K562 (cell line): ENCODE results near the gene MAP3K13.

ENCODE experiments used
- GABPA ChIP-seq: fragments of 200-800 bp; sonication (Bioruptor generic); conservative IDR thresholded peaks from 2 replicates; pipeline ENCODE4 v1.6.1; 2016; ENCODE audit warnings: low read depth, missing genetic modification characterization, missing compliant biosample characterization
- NCOA2 ChIP-seq, 2 experiments: fragments of 450-650 bp; IDR thresholded peaks; 2 replicates each; pipeline ENCODE4 v1.6.1; 2018; ENCODE audit warnings: mild to moderate bottlenecking in 2 of 2, moderate library complexity in 1 of 2; ENCODE audit not compliant: partially characterized antibody in 2 of 2
- PHB2 ChIP-seq: fragments of 450-650 bp; IDR thresholded peaks from 2 replicates; pipeline ENCODE4 v1.6.1; 2017; ENCODE audit warnings: low read depth
- PTBP1 ChIP-seq: fragments of 200-400 bp; formaldehyde crosslinking; IDR thresholded peaks from 2 replicates; pipeline ENCODE4 v1.6.1; 2017; ENCODE audit warnings: low read depth, low read length
- RBFOX2 ChIP-seq: fragments of 200-400 bp; formaldehyde crosslinking; IDR thresholded peaks from 2 replicates; pipeline ENCODE4 v1.6.1; 2017; ENCODE audit warnings: low read depth, mild to moderate bottlenecking, low read length, moderate library complexity
- RCOR1 ChIP-seq, 2 experiments: IDR thresholded peaks; 2 replicates each; pipeline ENCODE4 v1.6.1; 2012; ENCODE audit warnings: low read depth in 2 of 2, low read length in 2 of 2, borderline replicate concordance in 1 of 2, improper control_type of control experiment in 1 of 2
- SIN3A ChIP-seq, 2 experiments: fragments of 150-350 bp in 1 of 2; IDR thresholded peaks; 2 replicates each; pipeline ENCODE4 v1.6.1; 2011 to 2016; ENCODE audit warnings: borderline replicate concordance in 2 of 2, low read depth in 2 of 2, low read length in 2 of 2, mild to moderate bottlenecking in 2 of 2, moderate library complexity in 2 of 2; ENCODE audit not compliant: control insufficient read depth in 1 of 2
- TAF1 ChIP-seq: IDR thresholded peaks from 2 replicates; pipeline ENCODE4 v1.6.1; 2011; ENCODE audit warnings: mild to moderate bottlenecking, low read length, moderate library complexity; ENCODE audit not compliant: insufficient read depth, control insufficient read depth, severe bottlenecking; ENCODE audit errors: extremely low read depth
- ZC3H11A ChIP-seq: IDR thresholded peaks from 2 replicates; pipeline ENCODE4 v1.6.1; 2012; ENCODE audit warnings: low read depth, low read length, improper control_type of control experiment
- ZKSCAN1 ChIP-seq: fragments of 150-350 bp; IDR thresholded peaks from 2 replicates; pipeline ENCODE4 v1.6.1; 2016; ENCODE audit warnings: low read depth, low read length
- ZNF146 ChIP-seq: IDR thresholded peaks from one replicate; pipeline ENCODE4 v1.6.1; 2018; ENCODE audit warnings: missing compliant biosample characterization; ENCODE audit not compliant: unreplicated experiment
- TF ChIP-seq, protein P1 (sequence below), 3 experiments: IDR thresholded peaks in 2 of 3; conservative IDR thresholded peaks in 1 of 3; 2 replicates each; pipeline ENCODE4 v1.5.1; 2011 to 2012; ENCODE audit warnings: low read length in 3 of 3, mild to moderate bottlenecking in 3 of 3, control low read depth in 2 of 3, improper control_type of control experiment in 1 of 3, inconsistent platforms in 1 of 3, low read depth in 1 of 3, mixed read lengths in 1 of 3, moderate library complexity in 1 of 3; ENCODE audit not compliant: insufficient read depth in 2 of 3
- TF ChIP-seq, protein P2 (sequence below), 2 experiments: fragments of 200-800 bp in 1 of 2; sonication (Bioruptor generic) in 1 of 2; sonication (generic) in 1 of 2; formaldehyde crosslinking in 1 of 2; IDR thresholded peaks in 1 of 2; conservative IDR thresholded peaks in 1 of 2; 2 replicates each; pipeline versions ENCODE4 v1.5.0 to v1.6.1; 2016 to 2020; ENCODE audit warnings: missing compliant biosample characterization in 1 of 2, missing genetic modification characterization in 1 of 2, missing genetic modification reagents in 1 of 2
- TF ChIP-seq, protein P3 (sequence below), 2 experiments: fragments of 450-650 bp in 1 of 2; sonication (generic) in 1 of 2; formaldehyde crosslinking in 1 of 2; IDR thresholded peaks in 1 of 2; conservative IDR thresholded peaks in 1 of 2; 2 replicates each; pipeline versions ENCODE4 v1.6.1 to v1.8.1; 2016 to 2023; ENCODE audit warnings: mild to moderate bottlenecking in 2 of 2, moderate library complexity in 2 of 2, inconsistent platforms in 1 of 2, missing genetic modification reagents in 1 of 2

DNA sequence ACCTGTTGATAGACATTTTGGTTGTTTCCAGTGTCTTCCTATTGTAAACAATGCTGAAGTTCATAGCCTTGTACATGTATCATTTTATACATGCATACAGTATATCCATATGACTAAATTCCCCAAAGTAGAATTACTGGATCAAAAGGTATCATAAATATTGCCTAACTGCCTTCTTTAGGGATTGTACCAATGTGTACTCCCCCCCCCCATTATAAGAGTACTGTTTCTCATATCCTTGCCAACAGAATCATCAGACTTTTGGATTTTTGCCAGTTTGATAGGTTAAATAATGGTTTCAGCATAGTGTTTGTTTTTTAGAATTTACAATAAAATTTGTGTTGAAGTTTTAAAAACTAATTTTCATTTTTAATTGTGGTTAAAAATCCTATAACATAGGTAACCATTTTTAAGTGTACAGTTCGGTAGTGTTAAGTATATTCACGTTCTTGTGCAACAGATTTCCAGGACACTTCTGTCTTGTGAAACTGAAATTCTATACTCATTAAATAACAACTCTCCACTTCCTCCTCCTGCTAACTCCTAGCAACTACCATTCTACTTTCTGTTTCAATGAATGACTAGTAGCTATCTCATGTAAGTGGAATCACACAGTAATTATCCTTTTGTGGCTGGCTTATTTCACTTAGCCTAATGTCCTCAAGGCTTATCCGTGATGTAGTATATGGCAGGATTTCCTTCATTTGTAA lies 30.8 kb upstream of the MAP3K13 start:
- TF ChIP-seq PTBP1 (no peak), ZNF146 (CRISPR knock-in tag) (no peak), PHB2 (no peak), GABPA (tag) (no peak), NCOA2 (IDR thresholded peaks at IDR 0.05; ENCODE audit: partially characterized antibody in 2 of 2) (no peak), ZC3H11A (no peak), RCOR1 (IDR thresholded peaks at IDR 0.05; ENCODE audit: borderline replicate concordance in 1 of 2, low read depth in 2 of 2, low read length in 2 of 2) (no peak), ZKSCAN1 (no peak), RBFOX2 (no peak), TAF1 (no peak), SIN3A (IDR thresholded peaks at IDR 0.05; ENCODE audit: borderline replicate concordance in 2 of 2, control insufficient read depth in 1 of 2, low read depth in 2 of 2, low read length in 2 of 2) (no peak)
- TF ChIP-seq, protein P1, sequence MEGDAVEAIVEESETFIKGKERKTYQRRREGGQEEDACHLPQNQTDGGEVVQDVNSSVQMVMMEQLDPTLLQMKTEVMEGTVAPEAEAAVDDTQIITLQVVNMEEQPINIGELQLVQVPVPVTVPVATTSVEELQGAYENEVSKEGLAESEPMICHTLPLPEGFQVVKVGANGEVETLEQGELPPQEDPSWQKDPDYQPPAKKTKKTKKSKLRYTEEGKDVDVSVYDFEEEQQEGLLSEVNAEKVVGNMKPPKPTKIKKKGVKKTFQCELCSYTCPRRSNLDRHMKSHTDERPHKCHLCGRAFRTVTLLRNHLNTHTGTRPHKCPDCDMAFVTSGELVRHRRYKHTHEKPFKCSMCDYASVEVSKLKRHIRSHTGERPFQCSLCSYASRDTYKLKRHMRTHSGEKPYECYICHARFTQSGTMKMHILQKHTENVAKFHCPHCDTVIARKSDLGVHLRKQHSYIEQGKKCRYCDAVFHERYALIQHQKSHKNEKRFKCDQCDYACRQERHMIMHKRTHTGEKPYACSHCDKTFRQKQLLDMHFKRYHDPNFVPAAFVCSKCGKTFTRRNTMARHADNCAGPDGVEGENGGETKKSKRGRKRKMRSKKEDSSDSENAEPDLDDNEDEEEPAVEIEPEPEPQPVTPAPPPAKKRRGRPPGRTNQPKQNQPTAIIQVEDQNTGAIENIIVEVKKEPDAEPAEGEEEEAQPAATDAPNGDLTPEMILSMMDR (IDR thresholded peaks at IDR 0.05 in 2 of 3, conservative IDR thresholded peaks at IDR 0.05 in 1 of 3; ENCODE audit: insufficient read depth in 2 of 3, low read depth in 1 of 3, low read length in 3 of 3): no peak
- TF ChIP-seq, protein P2, sequence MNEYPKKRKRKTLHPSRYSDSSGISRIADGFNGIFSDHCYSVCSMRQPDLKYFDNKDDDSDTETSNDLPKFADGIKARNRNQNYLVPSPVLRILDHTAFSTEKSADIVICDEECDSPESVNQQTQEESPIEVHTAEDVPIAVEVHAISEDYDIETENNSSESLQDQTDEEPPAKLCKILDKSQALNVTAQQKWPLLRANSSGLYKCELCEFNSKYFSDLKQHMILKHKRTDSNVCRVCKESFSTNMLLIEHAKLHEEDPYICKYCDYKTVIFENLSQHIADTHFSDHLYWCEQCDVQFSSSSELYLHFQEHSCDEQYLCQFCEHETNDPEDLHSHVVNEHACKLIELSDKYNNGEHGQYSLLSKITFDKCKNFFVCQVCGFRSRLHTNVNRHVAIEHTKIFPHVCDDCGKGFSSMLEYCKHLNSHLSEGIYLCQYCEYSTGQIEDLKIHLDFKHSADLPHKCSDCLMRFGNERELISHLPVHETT (CRISPR knock-in tag; conservative IDR thresholded peaks at IDR 0.05 in 1 of 2, IDR thresholded peaks at IDR 0.05 in 1 of 2): no peak
- TF ChIP-seq, protein P3, sequence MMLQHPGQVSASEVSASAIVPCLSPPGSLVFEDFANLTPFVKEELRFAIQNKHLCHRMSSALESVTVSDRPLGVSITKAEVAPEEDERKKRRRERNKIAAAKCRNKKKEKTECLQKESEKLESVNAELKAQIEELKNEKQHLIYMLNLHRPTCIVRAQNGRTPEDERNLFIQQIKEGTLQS (IDR thresholded peaks at IDR 0.05): no peak
- TF ChIP-seq, protein P3 (CRISPR knock-in tag; conservative IDR thresholded peaks at IDR 0.05): no peak
